ENCODE measurements around the gene TMX4. TPM values are rescaled to one million over a fixed set of nuclear protein-coding genes. Genes with fewer than 3 reads are reported as not detected.

Gene TMX4
- total and polyA plus RNA-seq, 2 experiments from 2014 or later, result 2.5 to 7.5 TPM

DNA sequence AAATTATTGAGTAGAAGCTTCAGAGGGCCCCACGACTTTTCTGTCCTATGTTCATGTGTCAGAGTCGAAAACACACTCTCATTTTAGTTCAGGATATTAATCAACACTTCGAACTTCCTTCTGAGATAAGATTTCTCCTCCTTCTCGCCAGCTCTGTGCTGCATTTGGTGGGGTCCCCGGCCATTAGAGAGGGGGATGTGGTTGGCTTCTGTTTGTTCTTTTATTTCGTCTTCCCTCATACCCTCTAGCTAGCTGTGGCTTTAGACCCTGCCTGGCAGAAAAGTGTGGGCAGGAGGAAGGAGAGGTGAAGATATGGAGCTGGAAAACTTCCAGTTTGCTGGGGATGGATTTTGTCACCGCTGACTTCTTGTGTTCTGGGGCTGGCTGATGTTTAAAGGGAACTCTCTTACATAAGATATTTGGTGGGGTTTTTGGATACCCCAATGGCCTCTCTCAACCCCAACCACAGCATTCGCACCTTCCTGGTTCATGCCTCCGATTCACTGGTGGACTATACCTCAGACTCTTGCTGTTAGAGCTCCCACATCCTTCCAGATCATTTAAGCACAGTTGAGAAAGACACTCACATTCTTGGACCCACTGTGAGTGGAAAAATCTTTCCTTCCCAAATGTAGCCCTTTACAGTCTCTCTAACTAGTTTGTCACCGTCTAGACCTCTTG, 30.7 kb upstream of the TMX4 start (continued):
- TF ChIP-seq, protein P1, sequence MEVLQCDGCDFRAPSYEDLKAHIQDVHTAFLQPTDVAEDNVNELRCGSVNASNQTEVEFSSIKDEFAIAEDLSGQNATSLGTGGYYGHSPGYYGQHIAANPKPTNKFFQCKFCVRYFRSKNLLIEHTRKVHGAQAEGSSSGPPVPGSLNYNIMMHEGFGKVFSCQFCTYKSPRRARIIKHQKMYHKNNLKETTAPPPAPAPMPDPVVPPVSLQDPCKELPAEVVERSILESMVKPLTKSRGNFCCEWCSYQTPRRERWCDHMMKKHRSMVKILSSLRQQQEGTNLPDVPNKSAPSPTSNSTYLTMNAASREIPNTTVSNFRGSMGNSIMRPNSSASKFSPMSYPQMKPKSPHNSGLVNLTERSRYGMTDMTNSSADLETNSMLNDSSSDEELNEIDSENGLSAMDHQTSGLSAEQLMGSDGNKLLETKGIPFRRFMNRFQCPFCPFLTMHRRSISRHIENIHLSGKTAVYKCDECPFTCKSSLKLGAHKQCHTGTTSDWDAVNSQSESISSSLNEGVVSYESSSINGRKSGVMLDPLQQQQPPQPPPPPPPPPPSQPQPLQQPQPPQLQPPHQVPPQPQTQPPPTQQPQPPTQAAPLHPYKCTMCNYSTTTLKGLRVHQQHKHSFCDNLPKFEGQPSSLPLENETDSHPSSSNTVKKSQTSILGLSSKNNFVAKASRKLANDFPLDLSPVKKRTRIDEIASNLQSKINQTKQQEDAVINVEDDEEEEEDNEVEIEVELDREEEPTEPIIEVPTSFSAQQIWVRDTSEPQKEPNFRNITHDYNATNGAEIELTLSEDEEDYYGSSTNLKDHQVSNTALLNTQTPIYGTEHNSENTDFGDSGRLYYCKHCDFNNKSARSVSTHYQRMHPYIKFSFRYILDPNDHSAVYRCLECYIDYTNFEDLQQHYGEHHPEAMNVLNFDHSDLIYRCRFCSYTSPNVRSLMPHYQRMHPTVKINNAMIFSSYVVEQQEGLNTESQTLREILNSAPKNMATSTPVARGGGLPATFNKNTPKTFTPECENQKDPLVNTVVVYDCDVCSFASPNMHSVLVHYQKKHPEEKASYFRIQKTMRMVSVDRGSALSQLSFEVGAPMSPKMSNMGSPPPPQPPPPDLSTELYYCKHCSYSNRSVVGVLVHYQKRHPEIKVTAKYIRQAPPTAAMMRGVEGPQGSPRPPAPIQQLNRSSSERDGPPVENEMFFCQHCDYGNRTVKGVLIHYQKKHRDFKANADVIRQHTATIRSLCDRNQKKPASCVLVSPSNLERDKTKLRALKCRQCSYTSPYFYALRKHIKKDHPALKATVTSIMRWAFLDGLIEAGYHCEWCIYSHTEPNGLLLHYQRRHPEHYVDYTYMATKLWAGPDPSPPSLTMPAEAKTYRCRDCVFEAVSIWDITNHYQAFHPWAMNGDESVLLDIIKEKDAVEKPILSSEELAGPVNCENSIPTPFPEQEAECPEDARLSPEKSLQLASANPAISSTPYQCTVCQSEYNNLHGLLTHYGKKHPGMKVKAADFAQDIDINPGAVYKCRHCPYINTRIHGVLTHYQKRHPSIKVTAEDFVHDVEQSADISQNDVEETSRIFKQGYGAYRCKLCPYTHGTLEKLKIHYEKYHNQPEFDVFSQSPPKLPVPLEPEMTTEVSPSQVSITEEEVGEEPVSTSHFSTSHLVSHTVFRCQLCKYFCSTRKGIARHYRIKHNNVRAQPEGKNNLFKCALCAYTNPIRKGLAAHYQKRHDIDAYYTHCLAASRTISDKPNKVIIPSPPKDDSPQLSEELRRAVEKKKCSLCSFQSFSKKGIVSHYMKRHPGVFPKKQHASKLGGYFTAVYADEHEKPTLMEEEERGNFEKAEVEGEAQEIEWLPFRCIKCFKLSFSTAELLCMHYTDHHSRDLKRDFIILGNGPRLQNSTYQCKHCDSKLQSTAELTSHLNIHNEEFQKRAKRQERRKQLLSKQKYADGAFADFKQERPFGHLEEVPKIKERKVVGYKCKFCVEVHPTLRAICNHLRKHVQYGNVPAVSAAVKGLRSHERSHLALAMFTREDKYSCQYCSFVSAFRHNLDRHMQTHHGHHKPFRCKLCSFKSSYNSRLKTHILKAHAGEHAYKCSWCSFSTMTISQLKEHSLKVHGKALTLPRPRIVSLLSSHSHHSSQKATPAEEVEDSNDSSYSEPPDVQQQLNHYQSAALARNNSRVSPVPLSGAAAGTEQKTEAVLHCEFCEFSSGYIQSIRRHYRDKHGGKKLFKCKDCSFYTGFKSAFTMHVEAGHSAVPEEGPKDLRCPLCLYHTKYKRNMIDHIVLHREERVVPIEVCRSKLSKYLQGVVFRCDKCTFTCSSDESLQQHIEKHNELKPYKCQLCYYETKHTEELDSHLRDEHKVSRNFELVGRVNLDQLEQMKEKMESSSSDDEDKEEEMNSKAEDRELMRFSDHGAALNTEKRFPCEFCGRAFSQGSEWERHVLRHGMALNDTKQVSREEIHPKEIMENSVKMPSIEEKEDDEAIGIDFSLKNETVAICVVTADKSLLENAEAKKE (CRISPR knock-in tag; IDR thresholded peaks at IDR 0.05), result no peak
- TF ChIP-seq EZH2 (IDR thresholded peaks at IDR 0.05; ENCODE audit: low read depth, unreplicated experiment), result no peak
- TF ChIP-seq, protein P2, sequence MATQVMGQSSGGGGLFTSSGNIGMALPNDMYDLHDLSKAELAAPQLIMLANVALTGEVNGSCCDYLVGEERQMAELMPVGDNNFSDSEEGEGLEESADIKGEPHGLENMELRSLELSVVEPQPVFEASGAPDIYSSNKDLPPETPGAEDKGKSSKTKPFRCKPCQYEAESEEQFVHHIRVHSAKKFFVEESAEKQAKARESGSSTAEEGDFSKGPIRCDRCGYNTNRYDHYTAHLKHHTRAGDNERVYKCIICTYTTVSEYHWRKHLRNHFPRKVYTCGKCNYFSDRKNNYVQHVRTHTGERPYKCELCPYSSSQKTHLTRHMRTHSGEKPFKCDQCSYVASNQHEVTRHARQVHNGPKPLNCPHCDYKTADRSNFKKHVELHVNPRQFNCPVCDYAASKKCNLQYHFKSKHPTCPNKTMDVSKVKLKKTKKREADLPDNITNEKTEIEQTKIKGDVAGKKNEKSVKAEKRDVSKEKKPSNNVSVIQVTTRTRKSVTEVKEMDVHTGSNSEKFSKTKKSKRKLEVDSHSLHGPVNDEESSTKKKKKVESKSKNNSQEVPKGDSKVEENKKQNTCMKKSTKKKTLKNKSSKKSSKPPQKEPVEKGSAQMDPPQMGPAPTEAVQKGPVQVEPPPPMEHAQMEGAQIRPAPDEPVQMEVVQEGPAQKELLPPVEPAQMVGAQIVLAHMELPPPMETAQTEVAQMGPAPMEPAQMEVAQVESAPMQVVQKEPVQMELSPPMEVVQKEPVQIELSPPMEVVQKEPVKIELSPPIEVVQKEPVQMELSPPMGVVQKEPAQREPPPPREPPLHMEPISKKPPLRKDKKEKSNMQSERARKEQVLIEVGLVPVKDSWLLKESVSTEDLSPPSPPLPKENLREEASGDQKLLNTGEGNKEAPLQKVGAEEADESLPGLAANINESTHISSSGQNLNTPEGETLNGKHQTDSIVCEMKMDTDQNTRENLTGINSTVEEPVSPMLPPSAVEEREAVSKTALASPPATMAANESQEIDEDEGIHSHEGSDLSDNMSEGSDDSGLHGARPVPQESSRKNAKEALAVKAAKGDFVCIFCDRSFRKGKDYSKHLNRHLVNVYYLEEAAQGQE (IDR thresholded peaks at IDR 0.05; ENCODE audit: unreplicated experiment), result no peak
- TF ChIP-seq, protein P3, sequence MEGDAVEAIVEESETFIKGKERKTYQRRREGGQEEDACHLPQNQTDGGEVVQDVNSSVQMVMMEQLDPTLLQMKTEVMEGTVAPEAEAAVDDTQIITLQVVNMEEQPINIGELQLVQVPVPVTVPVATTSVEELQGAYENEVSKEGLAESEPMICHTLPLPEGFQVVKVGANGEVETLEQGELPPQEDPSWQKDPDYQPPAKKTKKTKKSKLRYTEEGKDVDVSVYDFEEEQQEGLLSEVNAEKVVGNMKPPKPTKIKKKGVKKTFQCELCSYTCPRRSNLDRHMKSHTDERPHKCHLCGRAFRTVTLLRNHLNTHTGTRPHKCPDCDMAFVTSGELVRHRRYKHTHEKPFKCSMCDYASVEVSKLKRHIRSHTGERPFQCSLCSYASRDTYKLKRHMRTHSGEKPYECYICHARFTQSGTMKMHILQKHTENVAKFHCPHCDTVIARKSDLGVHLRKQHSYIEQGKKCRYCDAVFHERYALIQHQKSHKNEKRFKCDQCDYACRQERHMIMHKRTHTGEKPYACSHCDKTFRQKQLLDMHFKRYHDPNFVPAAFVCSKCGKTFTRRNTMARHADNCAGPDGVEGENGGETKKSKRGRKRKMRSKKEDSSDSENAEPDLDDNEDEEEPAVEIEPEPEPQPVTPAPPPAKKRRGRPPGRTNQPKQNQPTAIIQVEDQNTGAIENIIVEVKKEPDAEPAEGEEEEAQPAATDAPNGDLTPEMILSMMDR (conservative IDR thresholded peaks at IDR 0.05; ENCODE audit: low read depth in 2 of 2), result no peak

Measured in GM23338 (cell line).